Esophagus (tissue), 2 donors: ENCODE measurements around the gene GMDS. TPM values are rescaled to one million over a fixed set of nuclear protein-coding genes. Genes with fewer than 3 reads are reported as not detected.

Experiments used
- H3K27ac ChIP-seq, 2 donors: one replicate each; pipeline ENCODE4 v1.5.1; 2013; ENCODE audit warnings: low read depth in 2 of 2, mild to moderate bottlenecking in 2 of 2, inconsistent platforms in 1 of 2, low read length in 1 of 2, moderate library complexity in 1 of 2
- H3K27me3 ChIP-seq, 2 donors: one replicate each; pipeline ENCODE4 v1.6.1; 2013; ENCODE audit warnings: low read length in 2 of 2, control low read depth in 1 of 2, mild to moderate bottlenecking in 1 of 2; ENCODE audit not compliant: insufficient read depth in 2 of 2, control insufficient read depth in 1 of 2
- H3K36me3 ChIP-seq, 2 donors: one replicate each; pipeline ENCODE4 v1.6.1; 2013; ENCODE audit warnings: low read length in 1 of 2; ENCODE audit not compliant: control insufficient read depth in 2 of 2, insufficient read depth in 2 of 2
- H3K4me1 ChIP-seq, 2 donors: one replicate each; pipeline ENCODE4 v1.6.1; 2013; ENCODE audit warnings: low read length in 1 of 2; ENCODE audit not compliant: control insufficient read depth in 2 of 2, insufficient read depth in 2 of 2
- H3K4me3 ChIP-seq, 2 donors: one replicate each; pipeline ENCODE4 v1.5.1; 2013; ENCODE audit warnings: low read length in 2 of 2, mild to moderate bottlenecking in 2 of 2, low read depth in 1 of 2, moderate library complexity in 1 of 2
- H3K9me3 ChIP-seq, 2 donors: one replicate each; pipeline ENCODE4 v1.6.1; 2013; ENCODE audit warnings: mild to moderate bottlenecking in 2 of 2, low read depth in 1 of 2, low read length in 1 of 2, moderate library complexity in 1 of 2; ENCODE audit not compliant: control insufficient read depth in 2 of 2, insufficient read depth in 1 of 2
- WGBS, 2 donors: extraction: QIAGEN DNeasy Blood & Tissue Kit; methylation state at CpG; one replicate each; pipeline ENCODE4 v1.1.7; 2013; 5-methylcytosine and 5-hydroxymethylcytosine counted together
- polyA plus RNA-seq, 2 donors: library from polyadenylated mRNA; stranded (reverse); fragments of 200-250 nt; gene quantifications; one replicate each; pipeline ENCODE4 v1.2.3, GENCODE V29; 2013
- donor health status: healthy with polysubstance abuse.
- donor health status: Bipolar disorder and iron deficiency.

Gene GMDS
- polyA plus RNA-seq, 2 donors, result 42.4 to 54.5 TPM

DNA sequence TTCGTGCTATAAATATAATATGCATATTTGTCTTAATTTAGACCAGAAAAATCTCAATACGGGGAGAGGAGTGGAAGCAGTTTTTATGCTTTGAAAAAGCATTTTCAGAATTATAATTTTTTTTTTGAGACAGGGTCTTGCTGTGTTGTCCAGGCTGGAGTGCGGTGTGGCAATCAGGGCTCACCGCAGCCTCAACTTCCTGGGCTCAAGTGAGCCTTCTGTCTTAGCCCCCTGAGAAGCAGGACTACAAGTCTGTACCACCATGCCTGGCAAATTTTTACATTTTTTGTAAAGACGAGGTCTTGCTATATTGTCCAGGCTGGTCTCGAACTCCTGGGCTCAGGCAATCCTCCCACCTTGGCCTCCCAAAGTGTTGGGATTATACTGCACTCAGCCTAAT, 438.5 kb downstream of the GMDS start:
- Histone ChIP-seq H3K9me3 (no peaks in the 10 kb centered on the region), H3K4me1 (no peaks in the 10 kb centered on the region), H3K4me3 (no peak overlapping the region), H3K27me3 (no peaks in the 10 kb centered on the region), H3K36me3 (no peaks in the 10 kb centered on the region), H3K27ac (no peak overlapping the region)
- WGBS, 2 donors, result 93 to 96% methylated on average over 6 of the region's 6 CpGs

DNA sequence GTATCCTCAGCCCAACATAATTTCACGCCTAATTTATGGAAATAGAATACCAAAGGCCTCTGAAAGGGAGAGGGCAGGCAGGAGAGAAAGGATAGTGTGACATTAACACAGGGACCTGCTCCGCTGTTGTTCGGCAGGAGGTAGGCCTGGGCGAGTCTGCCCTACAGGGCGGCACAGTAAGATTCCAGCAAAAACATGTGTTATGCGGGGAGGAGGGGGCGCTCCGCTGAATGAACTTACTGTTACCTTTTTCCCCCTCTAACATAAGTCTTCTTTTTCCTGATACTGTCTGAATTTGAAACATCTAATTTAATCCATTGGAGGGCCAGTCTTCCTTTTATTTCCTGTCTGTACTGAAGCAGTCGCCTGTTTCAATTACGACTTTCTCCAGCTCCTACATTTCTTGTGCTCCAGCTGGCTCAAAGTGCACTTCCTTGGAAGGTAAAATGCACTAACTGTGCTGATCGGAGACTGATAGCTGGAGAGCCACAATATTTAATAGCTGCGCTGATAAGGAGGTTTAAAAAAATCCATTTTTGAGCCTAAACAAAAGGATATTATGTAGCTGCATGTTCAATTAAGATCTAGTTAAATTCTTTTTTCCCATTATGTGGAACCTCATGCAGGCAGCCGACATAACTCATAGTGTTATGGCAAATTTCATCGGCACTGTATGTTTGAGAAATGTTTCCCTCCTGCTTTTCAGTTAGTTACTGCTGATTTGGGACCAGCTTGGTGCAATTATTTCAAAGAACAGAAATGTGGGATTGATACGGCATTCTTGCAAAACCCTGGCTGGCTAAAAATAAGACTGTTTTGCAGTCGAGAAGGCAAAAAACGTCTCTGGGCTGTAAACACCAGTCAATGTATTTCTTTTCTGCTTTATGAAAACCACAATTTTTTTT, 442.7 kb downstream of the GMDS start:
- no peak overlapping the region for H3K27ac ChIP-seq
- no peaks in the 10 kb centered on the region for H3K36me3 ChIP-seq
- H3K9me3 ChIP-seq, result no peaks in the 10 kb centered on the region
- H3K4me3 ChIP-seq, result no peak overlapping the region
- 74 to 93% methylated on average over 17 of the region's 17 CpGs for WGBS, 2 donors
- no peaks in the 10 kb centered on the region for H3K27me3 ChIP-seq
- H3K4me1 ChIP-seq, result peaks cover 0 to 2% of the 10 kb centered on the region in 2 donors

DNA sequence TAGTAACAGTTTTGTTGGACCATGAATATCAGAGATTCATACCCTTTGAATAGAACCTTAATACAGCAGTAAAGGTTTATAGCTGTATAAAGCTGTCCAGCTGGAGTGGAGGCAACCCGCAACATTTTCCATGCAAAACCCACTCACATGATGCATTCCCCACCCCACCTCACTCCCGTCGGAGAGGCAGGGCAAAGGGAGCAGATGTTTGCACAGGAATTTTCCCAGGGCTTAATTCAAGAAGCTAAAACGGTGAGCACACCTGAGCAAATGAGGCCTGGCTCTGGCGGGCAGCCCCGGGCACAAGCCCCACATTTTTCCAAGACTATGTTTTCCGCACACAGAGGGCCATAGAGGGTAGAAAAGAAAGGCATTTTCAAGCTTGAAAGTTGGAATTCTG, 444.0 kb downstream of the GMDS start:
- WGBS, 2 donors, result 64 to 78% methylated on average over 7 of the region's 7 CpGs
- Histone ChIP-seq H3K9me3 (no peaks in the 10 kb centered on the region), H3K36me3 (no peaks in the 10 kb centered on the region), H3K4me1 (peaks cover 0 to 2% of the 10 kb centered on the region in 2 donors), H3K27ac (no peak overlapping the region), H3K27me3 (no peaks in the 10 kb centered on the region), H3K4me3 (no peak overlapping the region)

DNA sequence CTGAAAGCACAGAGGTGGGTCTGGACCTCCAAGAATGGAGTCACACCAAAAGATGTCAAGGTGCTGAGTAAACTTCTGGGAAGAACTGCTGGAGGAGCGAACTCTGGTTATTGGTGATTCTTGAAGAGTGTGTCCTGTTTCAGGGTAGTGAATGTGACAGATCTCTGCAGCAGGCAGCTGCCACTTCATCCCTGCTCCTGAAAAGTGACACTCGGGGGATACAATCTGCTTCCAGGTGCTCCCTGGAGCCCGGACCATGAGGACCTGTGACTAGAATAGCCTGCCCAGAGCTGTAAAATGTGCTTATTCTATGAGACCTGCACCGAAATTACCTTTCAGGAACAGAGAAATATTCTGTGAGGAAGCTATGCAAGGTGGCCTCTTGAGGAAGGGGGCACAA, 444.6 kb downstream of the GMDS start:
- peaks cover 0 to 2% of the 10 kb centered on the region in 2 donors for H3K4me1 ChIP-seq
- no peaks in the 10 kb centered on the region for H3K36me3 ChIP-seq
- WGBS, 2 donors, result 82 to 94% methylated on average over 4 of the region's 4 CpGs
- no peak overlapping the region for H3K27ac ChIP-seq
- H3K9me3 ChIP-seq, result no peaks in the 10 kb centered on the region
- H3K27me3 ChIP-seq, result no peaks in the 10 kb centered on the region
- no peak overlapping the region for H3K4me3 ChIP-seq

DNA sequence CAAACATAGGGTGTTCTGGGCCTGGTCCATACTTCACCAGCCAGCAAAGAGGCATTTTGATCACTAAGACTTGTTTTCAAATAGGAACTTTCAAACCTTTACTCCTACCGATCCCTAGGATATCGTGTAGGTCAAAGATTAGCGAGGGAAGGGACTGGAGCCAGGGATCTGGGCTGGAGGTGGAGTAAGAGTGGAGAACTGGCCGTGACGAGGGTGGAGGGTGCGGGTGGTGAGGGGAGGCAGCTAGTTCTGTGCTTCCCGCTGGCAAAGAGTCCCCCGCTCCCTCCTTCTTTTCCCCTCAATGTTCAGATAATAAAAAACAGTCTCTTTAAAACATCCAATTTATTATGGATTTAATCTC, 446.5 kb downstream of the GMDS start:
- 81 to 95% methylated on average over 8 of the region's 8 CpGs for WGBS, 2 donors
- no peaks in the 10 kb centered on the region for H3K27me3 ChIP-seq
- H3K4me1 ChIP-seq, result peaks cover 0 to 2% of the 10 kb centered on the region in 2 donors
- H3K27ac ChIP-seq, result no peak overlapping the region
- no peaks in the 10 kb centered on the region for H3K36me3 ChIP-seq
- H3K9me3 ChIP-seq, result no peaks in the 10 kb centered on the region
- H3K4me3 ChIP-seq, result no peak overlapping the region

DNA sequence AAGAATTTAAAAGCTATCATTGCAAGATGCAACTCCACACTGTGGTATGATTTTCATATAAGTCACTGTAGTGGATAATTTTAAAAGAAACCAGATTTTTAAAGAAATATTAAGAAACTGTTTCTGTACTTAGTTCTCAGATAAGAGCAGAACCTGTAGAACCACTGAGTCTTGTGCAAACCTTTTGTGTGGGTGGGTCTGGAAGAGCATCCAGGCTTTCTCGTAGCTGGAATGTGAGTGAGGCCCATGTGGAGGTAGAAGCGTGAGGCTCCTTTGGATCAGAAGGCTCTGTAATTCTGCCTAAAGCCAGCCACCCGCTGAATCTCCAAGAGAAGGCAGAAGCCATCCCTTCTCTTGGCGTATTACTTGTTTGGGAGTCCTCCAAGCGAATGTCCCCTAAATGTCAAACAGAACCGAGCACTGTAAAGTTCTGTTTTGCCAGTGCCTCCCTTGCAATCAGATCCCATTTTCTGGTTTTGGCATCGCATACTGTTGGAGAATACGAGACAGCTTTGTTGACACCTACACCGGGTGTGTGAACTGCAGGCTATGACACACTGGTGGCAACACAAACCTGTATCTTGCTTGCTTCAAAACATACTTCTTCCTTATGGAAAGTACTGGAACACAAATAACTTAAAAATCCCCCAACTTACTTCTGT, 447.0 kb downstream of the GMDS start:
- peaks cover 0 to 2% of the 10 kb centered on the region in 2 donors for H3K4me1 ChIP-seq
- H3K36me3 ChIP-seq, result no peaks in the 10 kb centered on the region
- H3K9me3 ChIP-seq, result no peaks in the 10 kb centered on the region
- no peak overlapping the region for H3K4me3 ChIP-seq
- no peak overlapping the region for H3K27ac ChIP-seq
- WGBS, 2 donors, result 76 to 84% methylated on average over 9 of the region's 9 CpGs
- H3K27me3 ChIP-seq, result no peaks in the 10 kb centered on the region

DNA sequence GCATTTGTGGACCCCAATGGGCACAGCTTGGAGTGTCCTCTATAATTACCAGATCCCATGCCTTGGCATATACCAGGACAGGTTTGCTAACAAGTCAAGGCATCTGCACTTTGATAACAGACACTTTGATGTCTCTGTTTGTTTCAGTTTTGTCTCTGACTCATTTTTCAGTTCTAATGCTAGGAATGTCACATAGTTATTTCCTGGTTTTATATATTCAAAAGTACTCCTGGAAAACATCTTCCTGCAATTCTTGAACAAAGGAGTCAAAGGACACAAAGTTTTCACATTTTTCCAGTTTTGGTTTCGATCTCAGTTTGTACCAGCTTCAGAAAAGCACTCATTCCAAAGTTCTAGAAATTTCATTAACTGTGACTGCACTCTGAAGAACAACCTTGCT, 447.6 kb downstream of the GMDS start:
- H3K27me3 ChIP-seq, result no peaks in the 10 kb centered on the region
- H3K4me1 ChIP-seq, result peaks cover 0 to 2% of the 10 kb centered on the region in 2 donors
- 58 to 60% methylated on average over 1 of the region's 1 CpG for WGBS, 2 donors
- no peak overlapping the region for H3K27ac ChIP-seq
- no peaks in the 10 kb centered on the region for H3K9me3 ChIP-seq
- no peak overlapping the region for H3K4me3 ChIP-seq
- no peaks in the 10 kb centered on the region for H3K36me3 ChIP-seq

DNA sequence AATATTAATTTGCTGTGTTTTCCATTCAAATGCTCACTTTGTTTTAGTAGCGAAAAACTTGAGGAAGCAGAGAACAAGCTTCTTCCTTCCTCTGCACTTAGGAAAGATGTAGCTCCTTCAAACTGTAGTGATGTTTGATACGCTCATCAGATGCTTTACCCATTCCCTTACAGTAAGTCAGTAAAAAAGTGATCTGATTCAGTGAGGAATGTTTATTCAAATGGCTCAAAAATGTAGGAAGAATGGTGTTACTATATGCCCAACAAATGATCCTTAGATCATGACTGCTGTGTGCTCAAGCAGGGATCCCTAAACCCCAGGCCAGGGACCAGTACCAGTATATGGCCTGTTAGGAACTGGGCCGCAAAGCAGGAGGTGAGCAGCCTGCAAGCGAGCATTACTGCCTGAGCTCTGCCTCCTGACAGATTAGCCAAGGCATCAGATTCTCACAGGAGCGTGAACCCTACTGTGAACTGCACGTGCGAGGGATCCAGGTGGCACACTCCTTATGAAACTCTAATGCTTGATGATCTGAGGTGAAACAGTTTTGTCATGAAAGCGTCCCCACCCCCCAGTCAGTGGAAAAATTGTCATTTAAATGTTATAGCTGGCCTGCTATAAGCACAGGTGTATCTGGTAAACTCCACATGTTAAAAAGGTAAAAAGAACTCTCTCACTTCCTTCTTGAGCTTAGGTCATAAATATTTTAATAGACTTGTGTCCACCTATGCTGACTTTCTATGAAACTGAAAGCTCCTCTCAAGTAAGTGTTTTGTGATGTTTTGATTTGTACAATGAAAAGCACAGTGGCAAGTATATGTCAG, 448.5 kb downstream of the GMDS start:
- 83 to 92% methylated on average over 8 of the region's 8 CpGs for WGBS, 2 donors
- H3K27me3 ChIP-seq, result no peaks in the 10 kb centered on the region
- H3K9me3 ChIP-seq, result no peaks in the 10 kb centered on the region
- H3K27ac ChIP-seq, result no peak overlapping the region
- H3K36me3 ChIP-seq, result no peaks in the 10 kb centered on the region
- H3K4me1 ChIP-seq, result peaks cover 0 to 2% of the 10 kb centered on the region in 2 donors
- H3K4me3 ChIP-seq, result no peak overlapping the region

DNA sequence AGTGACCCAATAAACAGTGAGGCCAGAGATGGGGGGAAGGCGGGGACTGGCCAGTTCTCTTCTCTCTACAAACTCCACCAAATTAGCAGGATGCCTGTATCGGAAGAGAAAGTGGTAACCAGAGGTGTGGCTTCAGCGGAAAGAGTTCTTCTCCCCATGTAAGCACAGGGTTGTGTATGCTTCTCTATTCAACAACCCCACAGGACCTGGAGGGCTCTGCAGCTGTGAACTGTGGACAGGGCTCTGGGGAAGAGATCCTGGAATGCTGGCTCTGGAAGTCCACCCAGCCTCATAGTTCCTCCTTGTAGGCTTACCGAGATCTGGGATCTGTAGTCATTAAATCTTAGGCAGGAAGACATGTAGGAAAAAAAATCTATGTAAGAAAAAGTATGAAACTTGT, 449.5 kb downstream of the GMDS start:
- WGBS, 2 donors, result 89 to 96% methylated on average over 4 of the region's 4 CpGs
- peaks cover 0 to 2% of the 10 kb centered on the region in 2 donors for H3K4me1 ChIP-seq
- no peaks in the 10 kb centered on the region for H3K9me3 ChIP-seq
- H3K4me3 ChIP-seq, result no peak overlapping the region
- no peaks in the 10 kb centered on the region for H3K36me3 ChIP-seq
- H3K27ac ChIP-seq, result no peak overlapping the region
- no peaks in the 10 kb centered on the region for H3K27me3 ChIP-seq
